Upper lobe of left lung (tissue), 4 donors: ENCODE data around the gene PSMD6.

Experiments used
- CTCF ChIP-seq, 6 experiments: fragments of 450-650 bp in 4 of 6; fragments of 200-600 bp in 2 of 6; sonication (generic) in 2 of 6; IDR thresholded peaks; one replicate each; pipeline ENCODE4 v1.5.1; 2016 to 2019; ENCODE audit warnings: antibody characterized with exemption in 6 of 6
- EP300 ChIP-seq, 4 donors: sonication (generic); formaldehyde crosslinking; IDR thresholded peaks; one replicate each; pipeline ENCODE4 v1.5.1; 2017; ENCODE audit warnings: antibody characterized with exemption in 4 of 4, control low read depth in 2 of 4
- POLR2A ChIP-seq, 4 donors: fragments of 450-650 bp; IDR thresholded peaks; one replicate each; pipeline ENCODE4 v1.5.1; 2016 to 2017; ENCODE audit warnings: antibody characterized with exemption in 4 of 4, mild to moderate bottlenecking in 2 of 4

- peak in 1 of 6 experiments; percentile 24 for TF ChIP-seq CTCF (IDR thresholded peaks at IDR 0.05)
- TF ChIP-seq POLR2A (IDR thresholded peaks at IDR 0.05): no peak
- no peak for TF ChIP-seq EP300 (IDR thresholded peaks at IDR 0.05)
These were observed 44.0 kb downstream of the PSMD6 start for GRCh38 chr3:63979093-63979885.
